ENCODE results near the gene TFG.
A peak's percentile ranks its signal among the peaks of the same experiment; 100 is the strongest.
"Not testable (repeated sequence)": the region's sequence is repeated elsewhere in the genome, so short reads cannot be mapped to it uniquely, and the experiment has no call there.

The TFG gene

DNA sequence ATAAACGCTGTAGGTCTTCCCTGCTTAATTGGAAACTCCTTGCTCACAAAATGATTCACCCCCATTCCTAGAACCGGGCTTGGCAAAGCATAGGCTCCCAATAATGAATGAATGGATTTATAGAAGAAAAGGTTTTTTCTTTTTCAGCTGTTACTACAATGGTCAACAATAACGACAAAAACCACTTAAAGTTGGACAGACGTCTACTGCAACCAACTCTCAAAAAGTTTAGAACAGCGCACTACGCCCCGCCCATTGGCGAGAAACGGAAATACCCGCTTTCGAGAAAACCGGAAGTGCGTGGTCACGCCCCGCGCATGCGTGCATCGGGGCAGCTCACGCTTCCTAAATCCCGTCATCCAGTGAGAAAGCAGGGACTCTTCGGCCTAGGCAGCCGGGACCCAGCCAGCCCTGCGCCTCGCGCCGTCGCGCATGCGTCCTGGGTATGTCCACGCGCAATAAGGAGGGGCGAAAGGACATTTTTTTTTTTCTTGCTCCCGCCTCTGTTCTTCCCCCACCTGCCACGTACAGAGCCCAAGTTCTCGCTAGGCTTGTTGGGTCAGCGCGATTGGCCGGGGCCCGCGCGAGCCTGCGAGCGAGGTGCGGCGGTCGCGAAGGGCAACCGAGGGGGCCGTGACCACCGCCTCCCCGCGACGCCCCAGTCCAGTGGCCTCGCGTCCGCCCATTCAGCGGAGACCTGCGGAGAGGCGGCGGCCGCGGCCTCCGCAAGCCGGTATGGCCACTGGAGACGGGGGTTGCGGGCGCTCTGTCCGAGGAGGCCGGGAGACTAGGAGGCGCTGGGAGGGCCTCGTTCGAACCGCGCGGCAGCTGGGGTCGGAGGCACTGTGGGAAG, at the start of gene TFG:
Gene TFG, plus strand, starts transcription at position 506 of the 853 bp plus-strand sequence. CDS start 4,192 bp downstream, outside the sequence.
- DNase-seq (ENCODE audit: low read depth in 2 of 2): peak; percentile 93 to 95

DNA sequence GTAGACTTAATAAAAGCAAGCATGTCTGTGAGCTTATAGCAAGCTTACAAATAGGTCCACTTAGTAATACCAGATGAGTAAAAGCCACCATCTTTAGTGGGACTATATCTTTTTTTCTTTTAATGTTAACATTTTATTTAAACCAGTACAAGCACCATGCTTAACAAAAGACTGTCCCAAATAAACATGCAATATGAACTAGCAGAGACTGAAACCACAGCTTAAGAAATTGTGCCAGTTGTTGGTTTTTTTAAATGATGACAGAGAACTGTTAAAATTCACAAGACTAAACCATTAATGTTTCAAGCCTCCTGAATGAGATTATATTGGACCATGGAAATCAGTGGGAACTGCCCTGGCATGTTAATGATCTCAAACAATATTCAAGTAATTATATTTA, 48.0 kb upstream of the TFG start:
- DNase-seq (ENCODE audit: low read depth in 2 of 2): not testable (repeated sequence)

DNA sequence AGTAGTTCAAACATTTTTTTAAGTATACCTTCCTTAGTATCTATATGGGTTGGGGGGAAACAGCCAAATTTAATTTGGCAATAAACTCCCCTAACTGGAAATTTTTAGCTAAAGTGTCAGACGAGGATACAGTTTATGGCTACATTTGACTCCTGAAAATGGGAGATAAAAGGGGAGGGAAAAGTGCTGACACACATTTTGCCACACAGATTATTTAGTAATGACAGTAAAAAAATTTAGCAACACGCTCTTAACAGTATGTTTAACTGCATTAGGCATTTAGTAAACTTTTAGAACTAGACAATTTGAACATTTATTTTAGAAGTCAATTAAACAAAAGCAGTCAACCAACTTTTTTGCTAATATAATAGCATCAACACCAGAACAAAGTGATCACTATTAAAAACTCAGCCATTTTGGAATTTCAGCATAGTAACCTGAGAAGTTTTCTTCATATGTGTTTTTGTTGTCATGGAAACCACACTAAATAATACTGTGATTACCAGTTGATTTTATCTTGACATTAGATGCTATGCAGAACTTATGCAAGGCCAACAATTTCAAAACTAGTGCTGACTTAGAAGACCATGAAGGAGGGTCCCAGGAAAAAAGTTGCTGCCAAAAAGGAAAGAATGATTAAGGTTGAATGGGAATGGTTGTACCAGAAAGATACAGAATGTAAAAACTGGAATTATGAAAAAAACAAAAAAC, 47.0 kb upstream of the TFG start:
- DNase-seq (ENCODE audit: low read depth in 2 of 2): no peak

DNA sequence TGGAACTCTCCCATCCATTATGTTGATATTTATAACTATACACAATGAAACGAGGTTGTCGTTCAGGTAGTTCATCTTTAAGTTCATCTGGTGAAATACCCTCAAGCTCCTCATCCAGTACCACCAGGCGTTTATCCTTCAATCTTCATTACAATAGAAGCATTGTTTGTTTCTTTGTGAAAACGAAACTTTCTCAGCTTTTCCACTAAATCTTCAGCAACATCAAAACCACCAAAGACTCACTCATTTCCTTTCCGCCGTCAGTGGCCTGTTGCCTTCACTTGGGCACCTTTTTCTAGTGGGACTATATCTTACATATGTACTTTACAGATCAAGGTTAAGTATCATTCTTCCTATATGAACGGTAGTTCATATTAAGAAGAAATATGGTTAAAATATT, 44.1 kb upstream of the TFG start:
- peak in 1 of 2 donors; percentile 9 for DNase-seq (ENCODE audit: low read depth in 2 of 2)

DNA sequence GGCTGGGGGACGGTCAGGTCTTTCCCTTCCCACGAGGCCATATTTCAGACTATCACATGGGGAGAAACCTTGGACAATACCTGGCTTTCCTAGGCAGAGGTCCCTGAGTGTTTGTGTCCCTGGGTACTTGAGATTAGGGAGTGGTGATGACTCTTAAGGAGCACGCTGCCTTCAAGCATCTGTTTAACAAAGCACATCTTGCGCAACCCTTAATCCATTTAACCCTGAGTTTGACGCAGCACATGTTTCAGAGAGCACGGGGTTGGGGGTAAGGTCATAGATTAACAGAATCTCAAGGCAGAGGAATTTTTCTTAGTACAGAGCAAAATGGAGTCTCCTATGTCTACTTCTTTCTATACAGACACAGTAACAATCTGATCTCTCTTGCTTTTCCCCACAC, 42.6 kb upstream of the TFG start:
- DNase-seq (ENCODE audit: low read depth in 2 of 2): not testable (repeated sequence)

DNA sequence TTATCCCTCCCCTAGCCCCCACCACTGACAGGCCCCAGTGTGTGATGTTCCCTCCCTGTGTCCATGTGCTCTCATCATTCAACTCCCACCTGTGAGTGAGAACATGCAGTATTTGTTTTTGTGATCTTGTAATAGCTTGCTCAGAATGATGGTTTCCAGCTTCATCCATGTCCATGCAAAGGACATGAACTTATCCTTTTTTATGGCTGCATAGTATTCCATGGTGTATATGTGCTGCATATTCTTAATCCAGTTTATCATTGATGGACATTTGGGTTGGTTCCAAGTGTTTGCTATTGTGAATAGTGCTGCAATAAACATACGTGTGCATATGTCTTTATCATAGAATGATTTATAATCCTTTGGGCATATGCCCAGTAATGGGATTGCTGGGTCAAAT, 42.0 kb upstream of the TFG start:
- DNase-seq (ENCODE audit: low read depth in 2 of 2): not testable (repeated sequence)

DNA sequence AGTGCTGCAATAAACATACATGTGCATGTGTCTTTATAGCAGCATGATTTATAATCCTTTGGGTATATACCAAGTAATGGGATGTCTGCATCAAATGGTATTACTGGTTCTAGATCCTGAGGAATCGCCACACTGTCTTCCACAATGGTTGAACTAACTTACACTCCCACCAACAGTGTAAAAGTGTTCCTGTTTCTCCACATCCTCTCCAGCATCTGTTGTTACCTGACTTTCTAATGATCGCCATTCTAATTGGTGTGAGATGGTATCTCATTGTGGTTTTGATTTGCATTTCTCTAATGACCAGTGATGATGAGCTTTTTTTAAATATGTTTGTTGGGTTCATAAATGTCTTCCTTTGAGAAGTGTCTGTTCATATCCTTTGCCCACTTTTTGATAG, 38.3 kb upstream of the TFG start:
- DNase-seq (ENCODE audit: low read depth in 2 of 2): not testable (repeated sequence)

DNA sequence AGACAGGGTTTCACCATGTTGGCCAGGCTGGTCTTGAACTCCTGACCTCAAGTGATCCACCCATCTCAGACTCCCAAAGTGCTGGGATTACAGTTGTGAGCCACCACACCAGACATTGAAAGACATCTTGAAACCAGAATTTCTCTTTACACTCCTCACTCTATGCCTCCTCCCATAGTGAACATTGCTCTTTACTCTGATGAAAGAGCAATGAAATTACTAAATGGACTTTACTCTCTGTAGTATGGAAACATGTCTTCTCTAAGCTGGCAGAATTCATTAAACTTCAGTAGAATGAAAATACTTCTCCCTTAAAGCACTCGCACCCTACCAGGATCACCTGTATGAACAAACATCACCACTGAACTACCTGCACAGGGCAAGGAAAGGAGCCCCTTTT, 27.8 kb upstream of the TFG start:
- DNase-seq (ENCODE audit: low read depth in 2 of 2): no peak

DNA sequence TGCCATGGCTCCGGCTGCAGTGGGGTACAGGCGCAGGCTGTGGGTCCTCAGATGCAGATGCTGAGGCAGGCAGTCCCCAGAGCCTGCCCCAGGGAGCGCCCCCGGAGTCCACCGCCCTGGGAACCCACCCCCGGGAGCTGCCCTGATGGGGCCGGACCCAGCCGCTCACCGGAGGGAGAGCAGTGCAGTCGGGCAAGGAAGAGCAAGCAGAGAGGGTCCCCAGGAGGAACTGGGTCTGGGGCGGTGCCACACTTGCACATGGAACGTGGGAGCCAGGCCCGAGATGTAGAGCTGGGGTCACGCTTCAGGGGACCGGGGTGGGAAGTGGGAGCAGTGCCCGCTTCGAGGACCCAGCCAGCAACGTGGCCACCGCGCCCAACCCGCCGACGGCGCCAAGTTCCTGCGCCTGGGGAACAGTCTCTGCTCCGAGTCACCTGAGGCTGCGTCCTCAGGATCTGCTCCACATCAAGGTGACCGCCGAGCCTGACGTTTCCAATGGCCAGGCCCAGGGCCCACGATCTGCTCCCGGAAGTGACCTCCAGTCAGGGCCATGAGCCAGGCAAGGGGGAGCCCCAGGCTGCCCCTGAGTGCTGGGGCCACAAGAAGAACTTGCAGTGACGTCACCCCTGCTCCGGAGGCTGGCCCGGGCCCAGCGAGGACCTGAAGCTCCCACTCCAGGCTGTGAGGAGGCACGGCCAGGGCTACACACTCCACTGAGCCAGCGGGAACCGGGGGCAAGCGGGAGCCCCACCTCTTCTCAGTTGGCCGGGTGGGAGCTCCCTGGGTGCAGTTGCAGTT, 27.0 kb upstream of the TFG start:
- DNase-seq (ENCODE audit: low read depth in 2 of 2): no peak

DNA sequence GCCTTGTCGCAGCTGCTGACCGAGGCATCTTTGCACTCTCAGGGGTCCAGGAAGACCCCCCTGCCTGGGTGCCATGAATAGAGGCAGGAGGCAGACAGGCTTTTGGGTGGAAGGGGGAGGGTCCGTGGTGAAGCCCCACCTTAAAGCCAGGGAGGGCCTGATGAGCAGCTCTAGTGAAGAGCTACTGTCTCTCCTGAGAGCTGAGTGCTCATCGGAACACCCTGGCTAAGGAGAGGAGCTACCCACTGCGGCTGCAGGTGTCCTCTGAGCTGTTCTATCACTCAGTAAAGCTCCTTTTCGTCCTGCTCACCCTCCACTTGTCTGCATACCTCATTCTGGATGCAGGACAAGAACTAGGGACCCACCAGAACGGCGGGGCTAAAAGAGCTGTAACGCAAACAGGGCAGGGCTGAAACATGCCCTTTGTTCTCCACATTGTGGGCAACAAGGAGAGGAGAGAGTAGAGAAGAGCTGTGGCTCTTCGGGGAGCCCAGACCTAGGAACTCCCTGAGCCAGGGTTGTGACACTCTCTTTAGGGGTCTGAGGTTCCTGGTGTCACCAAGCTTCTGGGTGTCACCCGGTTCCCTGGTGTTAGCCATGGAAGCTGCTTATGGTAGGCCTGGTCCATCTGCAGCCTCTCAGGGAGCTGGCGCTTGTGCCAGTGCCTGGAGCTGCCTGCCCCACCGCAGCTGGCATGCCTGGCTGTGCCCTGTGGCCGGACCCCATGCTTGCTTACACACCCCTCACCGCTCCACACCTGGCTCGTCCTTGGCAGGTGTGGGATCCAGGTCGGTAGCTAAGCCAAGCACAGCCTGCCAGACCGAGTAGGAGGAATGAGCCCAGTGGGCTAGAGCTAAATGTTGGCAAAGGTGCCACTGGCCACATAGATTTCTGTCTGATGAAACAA, 26.2 kb upstream of the TFG start:
- DNase-seq (ENCODE audit: low read depth in 2 of 2): no peak

DNA sequence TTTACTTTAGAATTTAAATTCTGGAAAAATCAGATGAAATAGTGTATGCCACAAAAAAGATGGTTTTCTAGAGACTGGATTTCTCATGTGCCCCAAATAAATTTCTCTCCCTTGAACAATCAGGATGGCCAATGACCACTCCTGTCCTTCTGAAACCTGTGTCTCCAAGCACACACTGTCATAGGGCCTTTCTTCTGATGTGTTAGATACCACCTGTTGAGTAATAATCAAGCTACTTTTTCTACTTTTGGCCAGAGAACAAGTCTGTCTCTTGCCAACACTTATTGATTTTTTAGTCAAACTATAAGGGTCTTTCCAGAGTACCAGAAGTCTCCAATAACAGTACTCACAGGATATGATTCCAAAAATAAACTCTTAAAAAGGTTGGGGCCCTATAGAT, 16.1 kb upstream of the TFG start:
- DNase-seq (ENCODE audit: low read depth in 2 of 2): no peak

DNA sequence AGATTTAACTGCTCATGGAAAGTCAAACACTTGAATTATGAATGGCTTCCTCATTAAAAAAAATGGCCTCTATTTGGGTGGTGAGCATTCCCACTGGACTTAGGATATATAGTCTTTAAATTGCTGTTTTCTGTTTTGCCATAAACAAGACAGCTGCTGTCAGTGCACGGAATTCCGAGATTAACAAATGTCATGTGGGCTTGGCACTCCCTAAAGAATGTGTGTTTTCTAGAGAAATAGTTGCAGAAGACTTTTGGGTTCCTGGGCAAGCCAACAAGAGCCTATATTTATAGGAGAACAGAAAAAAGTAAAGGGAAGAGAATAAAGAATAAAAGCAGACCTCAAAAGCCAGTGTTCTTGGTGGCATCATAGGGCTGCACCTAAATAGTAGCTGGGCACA, 13.6 kb upstream of the TFG start:
- no peak for DNase-seq (ENCODE audit: low read depth in 2 of 2)

DNA sequence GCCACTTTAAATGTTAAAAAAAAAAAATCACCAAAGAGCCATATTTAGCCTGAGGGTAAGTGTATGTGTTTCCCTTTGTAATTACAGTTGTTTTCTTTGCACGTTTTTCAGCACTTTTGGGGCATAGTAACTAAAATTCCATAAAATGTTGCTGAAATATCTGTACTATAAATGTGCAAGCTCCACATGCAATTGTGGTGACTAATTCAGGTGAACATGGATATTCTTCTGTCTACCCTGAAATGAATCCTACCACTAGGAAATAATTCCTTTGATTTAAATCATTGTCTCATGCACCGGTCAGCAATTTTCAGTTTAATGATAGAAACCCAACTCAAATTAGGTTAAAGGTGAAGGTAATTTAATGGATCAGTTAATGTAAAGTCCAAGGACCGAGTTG, 13.1 kb upstream of the TFG start:
- no peak for DNase-seq (ENCODE audit: low read depth in 2 of 2)

DNA sequence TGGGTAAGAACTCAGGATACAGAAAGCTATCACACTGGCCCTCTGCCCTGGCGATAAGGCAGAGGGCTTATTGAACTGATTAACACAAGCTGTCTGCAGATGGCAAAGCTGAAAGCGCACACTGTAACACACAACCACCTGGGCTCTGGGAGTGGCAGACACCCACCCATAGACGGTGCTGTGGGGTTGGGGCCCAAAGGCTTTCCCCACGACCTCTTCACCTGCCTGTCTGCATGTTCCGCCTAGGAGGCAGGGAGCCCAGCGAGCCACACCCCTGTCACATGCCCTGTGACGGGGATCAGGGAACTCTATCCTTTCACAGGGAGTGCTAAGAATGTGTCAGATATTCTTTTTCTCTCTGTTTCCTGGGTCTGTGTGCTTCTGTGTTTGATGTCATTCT, 12.1 kb upstream of the TFG start:
- no peak for DNase-seq (ENCODE audit: low read depth in 2 of 2)

DNA sequence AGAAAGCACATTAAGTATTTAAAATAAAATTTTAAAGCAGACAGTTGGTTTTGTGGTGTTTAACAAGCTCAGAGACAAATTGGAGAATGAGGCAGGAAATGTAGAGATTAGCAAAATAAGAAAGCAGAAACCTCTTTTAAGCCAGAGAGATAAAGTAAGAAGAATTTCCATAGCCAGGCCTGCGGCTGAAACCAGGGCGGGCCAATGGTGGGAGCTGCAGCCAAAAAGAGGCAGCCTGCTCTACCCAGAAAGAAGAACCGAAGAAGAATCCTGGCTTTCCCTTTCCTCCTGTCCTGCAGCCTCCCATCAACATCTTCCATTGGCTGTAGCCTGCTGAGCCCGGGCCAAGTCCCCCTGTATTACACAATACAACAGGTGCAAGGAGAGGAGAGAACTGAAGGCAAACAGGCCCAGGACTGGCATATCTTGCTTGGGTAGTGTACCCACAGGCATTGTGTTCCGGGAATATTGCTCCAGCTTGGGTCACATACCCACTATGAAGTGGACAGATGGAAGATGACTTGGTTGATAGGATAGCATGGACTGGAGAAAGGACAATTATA, 11.5 kb upstream of the TFG start:
- DNase-seq (ENCODE audit: low read depth in 2 of 2): no peak

DNA sequence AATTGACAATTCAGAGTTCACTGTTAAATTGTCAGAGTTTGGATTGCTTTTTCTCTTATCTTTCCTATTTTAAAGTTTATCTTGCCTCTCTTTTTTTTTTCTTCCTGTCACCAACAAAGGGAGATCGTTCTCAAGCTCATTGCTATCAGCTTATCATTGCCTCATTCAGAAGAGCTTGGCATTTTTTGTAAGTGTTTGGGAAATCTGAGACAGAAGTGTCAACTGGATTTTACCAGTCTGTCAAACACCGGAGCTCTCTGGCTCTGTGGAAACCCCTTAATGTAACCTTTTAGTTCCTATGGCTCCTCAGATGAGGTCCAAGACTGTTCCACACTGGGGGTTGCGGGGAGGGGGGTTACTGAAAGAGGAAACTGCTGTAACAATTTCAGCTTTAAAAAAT, 10.6 kb upstream of the TFG start:
- DNase-seq (ENCODE audit: low read depth in 2 of 2): no peak

DNA sequence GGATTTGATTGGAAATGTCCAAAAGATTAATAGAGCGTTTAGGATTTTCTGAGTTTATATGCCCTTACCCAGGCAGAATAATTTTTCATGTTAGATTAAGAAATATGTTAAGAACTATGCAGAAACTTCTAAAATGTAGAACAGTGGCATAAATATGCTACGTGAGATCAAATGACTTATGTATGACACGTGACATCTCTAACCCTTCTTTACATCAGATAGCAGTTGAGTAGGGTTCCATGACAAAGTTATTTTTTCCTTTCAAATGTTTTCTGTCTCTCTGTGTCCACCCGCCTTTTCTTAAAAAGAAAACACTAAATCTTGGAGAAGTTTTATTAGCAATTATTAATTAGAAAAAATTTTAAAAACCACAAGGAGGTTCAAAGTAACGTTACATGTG, 8.6 kb upstream of the TFG start:
- no peak for DNase-seq (ENCODE audit: low read depth in 2 of 2)

DNA sequence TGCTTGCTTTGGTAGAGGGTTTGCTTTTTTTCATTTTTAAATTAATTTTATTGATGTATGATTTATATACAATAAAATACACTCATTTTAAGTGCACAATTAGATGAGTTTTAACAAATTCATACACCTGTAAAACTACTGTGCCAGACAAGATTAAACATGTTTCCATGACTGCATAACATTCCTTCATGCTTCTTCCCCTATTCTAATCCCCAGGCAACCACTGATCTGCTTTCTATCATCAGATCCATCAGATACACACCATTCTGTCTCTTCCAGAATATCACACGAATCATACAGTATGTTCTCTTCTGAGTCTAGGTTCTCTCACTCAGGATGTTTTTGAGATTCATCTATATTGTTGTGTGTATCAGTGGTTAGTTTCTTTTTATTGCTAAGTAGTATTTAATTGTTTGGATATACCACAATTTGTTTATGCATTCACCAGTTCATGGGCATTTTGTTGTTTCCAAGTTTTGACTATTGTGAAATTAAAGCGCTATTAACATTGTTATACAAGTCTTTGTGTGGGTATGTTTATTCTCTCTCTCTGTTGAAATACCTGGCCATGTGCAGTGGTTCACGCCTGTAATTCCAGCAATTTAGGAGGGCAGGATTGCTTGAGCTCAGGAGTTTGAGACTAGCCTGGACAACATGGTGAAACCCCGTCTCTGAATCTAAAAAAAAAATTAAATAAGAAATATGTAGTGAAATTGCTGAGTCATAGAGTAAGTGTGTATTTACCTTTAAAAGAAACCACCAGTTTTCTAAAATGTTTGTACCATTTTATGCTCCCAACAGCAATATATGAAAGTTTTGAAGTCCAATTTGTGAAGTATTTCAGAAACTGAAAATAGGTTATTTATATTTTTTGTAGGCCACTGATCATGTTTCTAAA, 7.0 kb upstream of the TFG start:
- no peak for DNase-seq (ENCODE audit: low read depth in 2 of 2)

DNA sequence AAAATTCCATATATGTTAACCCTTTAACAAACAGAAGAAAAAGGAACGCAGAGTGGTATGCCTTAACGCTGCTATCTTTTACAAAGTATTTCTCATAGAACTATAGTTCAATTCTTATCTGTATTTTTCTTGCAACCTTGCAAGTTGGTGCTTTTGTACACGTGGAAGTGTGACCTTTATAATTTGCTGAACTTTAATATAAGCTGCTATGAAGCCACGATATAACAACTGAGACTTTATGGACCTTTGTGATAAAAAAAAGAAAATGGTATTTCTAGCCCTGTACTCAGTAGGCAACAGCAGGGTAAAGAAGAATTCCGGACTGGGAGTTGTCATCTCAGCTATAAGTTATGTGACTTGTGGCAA, 6.3 kb upstream of the TFG start:
- DNase-seq (ENCODE audit: low read depth in 2 of 2): no peak

DNA sequence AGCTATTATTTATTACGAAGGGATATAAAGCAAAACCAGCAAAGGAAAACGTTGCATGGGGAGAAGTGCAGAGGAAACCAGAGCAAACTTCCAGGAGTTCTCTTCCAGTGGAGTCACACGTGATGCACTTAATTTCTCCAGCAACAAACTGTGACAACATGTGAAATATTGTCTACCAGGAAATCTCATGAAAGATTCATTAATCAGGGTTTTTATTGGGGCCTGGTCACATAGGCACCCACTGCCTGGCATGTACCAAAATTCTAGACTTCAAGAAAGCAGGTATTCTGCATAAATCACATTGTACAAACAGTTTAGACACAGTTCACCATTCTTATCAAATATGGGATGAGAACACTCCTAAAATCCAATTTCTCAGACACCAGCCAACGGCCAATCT, 5.4 kb upstream of the TFG start:
- no peak for DNase-seq (ENCODE audit: low read depth in 2 of 2)
